GM04504 (cell line): ENCODE results near the gene SLC24A2.

Source experiments
- DNase-seq: peaks from one replicate; pipeline ENCODE4 v3.0.0-alpha.2; 2012; ENCODE audit warnings: low read depth

Gene SLC24A2

DNA sequence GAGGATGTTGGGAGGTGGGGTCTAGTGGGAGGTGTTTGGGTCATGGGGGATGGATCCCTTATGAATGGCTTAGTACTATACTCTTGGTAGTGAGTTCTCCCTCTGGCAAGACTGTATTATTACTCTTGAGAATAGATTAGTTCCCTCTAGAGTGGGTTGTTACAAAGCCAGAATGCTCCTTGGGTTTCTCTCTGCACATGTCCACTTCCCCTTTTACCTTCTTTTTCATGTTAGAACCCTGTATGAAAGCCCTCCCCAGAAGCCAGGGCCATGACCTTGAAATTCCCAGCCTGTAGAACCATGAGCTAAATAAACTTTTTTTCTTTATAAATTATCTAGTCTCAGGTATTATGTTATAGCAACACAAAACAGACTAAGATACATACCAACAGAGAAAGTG lies 31.1 kb downstream of the SLC24A2 start:
- no peak for DNase-seq

DNA sequence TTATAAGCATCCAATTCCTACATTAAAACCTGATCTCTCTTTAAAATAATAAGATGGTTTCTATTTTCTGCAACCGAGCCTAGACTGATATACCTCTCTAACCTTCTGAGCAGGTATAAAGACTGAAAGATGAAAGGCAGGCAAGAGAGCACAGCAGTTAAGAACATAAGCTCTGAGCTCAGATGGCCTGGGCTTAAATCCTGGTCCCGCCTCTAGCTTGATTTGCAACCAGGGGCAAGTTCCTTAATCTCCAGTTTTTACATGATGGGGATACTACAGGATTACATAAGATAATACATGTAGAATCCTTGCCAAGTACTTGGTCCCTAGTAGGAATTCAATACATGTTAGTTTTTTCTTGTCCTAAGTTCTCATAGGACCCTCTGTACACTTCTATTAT lies 33.9 kb downstream of the SLC24A2 start:
- DNase-seq: no peak

DNA sequence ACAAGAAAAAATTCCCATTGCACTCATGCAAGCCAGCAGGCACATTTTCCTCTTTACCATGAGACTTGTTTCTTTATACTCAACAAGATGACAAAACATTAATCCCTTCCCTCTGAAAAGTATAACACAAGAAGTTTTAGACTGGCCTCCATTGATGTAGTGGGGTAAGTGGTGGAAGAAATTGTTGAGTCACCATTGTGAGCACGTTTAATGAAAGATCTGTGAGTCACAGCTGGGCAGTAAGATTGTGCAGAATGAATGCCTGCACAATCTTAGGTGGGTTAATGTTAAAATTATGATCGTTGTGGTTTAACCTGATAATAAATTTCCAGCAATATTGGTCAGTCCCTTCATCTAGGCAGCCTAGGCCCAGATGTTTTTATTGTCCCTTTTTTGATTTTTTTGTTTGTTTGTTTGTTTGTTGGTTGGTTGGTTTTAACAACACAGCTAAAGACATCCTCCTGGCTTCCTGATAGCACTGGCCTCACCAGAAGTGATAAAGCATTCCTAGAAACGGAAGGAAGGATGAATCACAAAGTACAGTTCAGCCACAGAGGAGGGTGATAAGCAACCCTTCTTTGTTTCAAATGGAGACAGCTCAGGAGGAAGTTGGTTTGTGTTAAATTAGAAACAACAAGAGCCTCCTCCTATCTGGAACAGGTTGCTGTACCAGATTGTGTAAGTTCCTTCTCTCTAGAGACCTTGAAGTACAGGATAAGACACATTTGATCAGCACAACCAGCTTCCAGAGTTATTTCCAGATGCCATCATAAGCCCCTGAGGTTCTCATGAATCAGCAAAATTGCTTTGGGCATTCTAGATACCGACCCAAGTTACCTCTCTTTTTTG lies 40.3 kb downstream of the SLC24A2 start:
- no peak for DNase-seq

DNA sequence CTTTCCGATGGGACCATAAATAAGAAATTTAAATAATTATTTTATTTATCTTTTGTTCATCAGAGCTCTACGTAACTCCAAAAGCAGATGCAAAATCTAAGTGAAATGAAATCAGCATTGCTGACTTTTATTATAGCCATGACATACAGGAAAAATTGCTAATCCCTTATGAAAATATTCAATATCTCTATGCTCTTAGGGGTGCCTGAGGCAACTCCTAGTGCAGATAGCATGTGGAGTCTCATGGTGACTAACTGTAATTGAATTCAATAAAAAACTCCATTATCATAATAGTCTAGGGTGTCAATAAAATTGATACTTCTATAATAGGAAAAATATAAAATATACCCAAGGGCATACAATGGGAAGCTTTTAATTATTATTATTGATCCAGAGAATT lies 42.6 kb downstream of the SLC24A2 start:
- no peak for DNase-seq

DNA sequence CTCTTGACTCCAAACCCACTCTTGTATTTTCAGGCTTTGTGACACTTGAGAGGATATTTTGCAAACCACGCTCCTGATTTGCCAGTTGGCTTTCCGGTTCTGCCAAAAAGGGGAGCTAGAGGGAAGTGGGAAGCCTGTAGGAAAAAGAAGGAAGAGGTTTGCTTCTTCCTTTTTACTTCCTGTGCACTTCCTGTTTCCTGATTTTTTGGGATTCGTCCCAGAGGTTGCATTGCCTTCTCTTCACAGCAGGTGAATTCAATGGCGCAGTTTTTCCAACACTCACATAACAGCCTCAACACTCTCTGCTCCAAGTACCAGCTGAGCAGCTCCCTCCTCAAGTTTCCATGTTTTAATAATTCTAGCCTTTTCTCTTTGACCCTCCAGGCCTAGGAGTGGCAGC lies 47.7 kb downstream of the SLC24A2 start:
- no peak for DNase-seq
